GM19193 (cell line): ENCODE data around the gene CBL.

ENCODE experiments used
- POLR2A ChIP-seq: IDR thresholded peaks from 4 replicates; pipeline ENCODE4 v1.6.1; 2011; ENCODE audit not compliant: insufficient read depth, insufficient read length; ENCODE audit errors: extremely low read depth

The CBL gene

GRCh38 chr11:119309411-119309810 lies 103.3 kb downstream of the CBL start:
- no peak for TF ChIP-seq POLR2A

- TF ChIP-seq POLR2A = no peak
Observed at GRCh38 chr11:119309953-119310681, 104.0 kb downstream of the CBL start.

- TF ChIP-seq POLR2A = no peak
Observed at GRCh38 chr11:119310682-119311052, 104.5 kb downstream of the CBL start.

GRCh38 chr11:119314726-119315125 lies 108.6 kb downstream of the CBL start:
- no peak for TF ChIP-seq POLR2A

- TF ChIP-seq POLR2A = no peak
Observed at GRCh38 chr11:119315131-119316015, 109.2 kb downstream of the CBL start.

GRCh38 chr11:119316016-119316728 lies 110.0 kb downstream of the CBL start:
- TF ChIP-seq POLR2A = no peak

GRCh38 chr11:119316729-119317591 lies 110.8 kb downstream of the CBL start, which contains the start of gene MCAM:
Gene MCAM, minus strand, starts transcription at chr11:119317130. Its CDS starts 29 bp downstream, at chr11:119317101.
- TF ChIP-seq POLR2A = peak; percentile 41

- no peak for TF ChIP-seq POLR2A
Observed at GRCh38 chr11:119317592-119318239, 111.6 kb downstream of the CBL start.

- no peak for TF ChIP-seq POLR2A
Observed at GRCh38 chr11:119318240-119319135, 112.3 kb downstream of the CBL start.

- TF ChIP-seq POLR2A = no peak
Observed at GRCh38 chr11:119319136-119319699, 113.1 kb downstream of the CBL start.

GRCh38 chr11:119319700-119320239 lies 113.6 kb downstream of the CBL start:
- TF ChIP-seq POLR2A = no peak

- no peak for TF ChIP-seq POLR2A
Observed at GRCh38 chr11:119320240-119320775, 114.2 kb downstream of the CBL start.
